Left cardiac atrium (tissue), 4 donors: Measurements from ENCODE around the gene FAM168A. TPM values are rescaled to one million over a fixed set of nuclear protein-coding genes. Genes with fewer than 3 reads are reported as not detected.

ENCODE experiments used
- ATAC-seq, 2 donors: fragments of 200-7000 bp; cut with Tn5 transposase; one replicate each; pipeline ENCODE4 v1.9.1; 2020; ENCODE audit warnings: mild to moderate bottlenecking in 2 of 2, moderate library complexity in 2 of 2
- DNase-seq: peaks from one replicate; pipeline ENCODE4 v3.0.0-alpha.2; 2020
- intact Hi-C, 2 donors: fragments of 100-400 bp; cut with DNase I; formaldehyde crosslinking; loops; one replicate each; pipeline versions ENCODE4 v1.14.1 to v1.15.1; 2022 to 2023
- total RNA-seq, 2 donors: library from RNA; stranded (reverse); fragmentation: NEBNext Ultra II Directional; extraction: Animal tissue kit (Norgen Biotek cat#: 25700); gene quantifications; one replicate each; pipeline ENCODE4 v1.2.1, GENCODE V29; 2021
- donor health status: DM: no; HTN: yes; CAD: no.
- donor health status: DM: no; HTN: yes; CAD: no; lungs with severe emphysema.
- donor health status: DM: yes; HTN: yes; CAD: no.
- donor health status: Dilated cardiomyopathy.

FAM168A gene
- total RNA-seq, 2 donors from 2014 or later = 31.5 to 35.2 TPM

DNA sequence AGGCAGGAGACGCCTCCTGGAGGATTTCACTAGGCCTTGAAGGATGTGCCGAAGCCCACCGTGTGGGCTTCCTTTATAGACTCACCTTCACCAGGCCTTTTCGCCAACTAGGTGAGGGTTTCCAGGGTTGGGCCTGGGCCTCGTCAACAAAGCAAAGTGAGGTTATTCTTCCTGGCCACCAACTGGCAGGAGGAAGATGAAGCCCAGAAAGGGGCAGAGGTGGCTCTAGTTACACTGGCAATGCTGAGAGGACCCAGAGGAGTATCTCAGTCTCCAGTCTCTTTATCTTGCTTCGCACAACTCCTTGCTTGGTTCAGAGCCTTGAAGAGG is 222.1 kb downstream of the FAM168A start:
- no peak for ATAC-seq
- no peak for DNase-seq
- intact Hi-C loops = no loop called here

DNA sequence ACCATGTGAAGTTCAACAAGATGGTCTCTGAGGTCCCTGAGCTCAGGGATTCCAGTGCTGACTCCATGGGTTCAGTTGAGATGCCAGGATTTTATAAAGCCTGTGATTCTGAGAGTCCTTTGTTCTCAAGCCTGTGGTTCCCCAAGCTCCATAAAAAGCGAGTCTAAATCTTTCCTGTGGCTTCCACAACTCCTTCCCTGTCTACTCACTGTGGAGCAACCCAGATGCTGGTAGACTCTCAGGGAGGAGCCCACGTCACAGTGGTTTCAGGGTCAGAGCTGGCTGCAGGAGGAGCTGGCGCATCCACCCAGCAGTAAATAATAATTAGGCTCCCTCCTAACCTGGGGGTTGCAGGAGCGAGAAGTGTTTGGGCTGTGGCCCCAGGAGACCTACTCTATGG is 223.8 kb downstream of the FAM168A start:
- DNase-seq = no peak
- intact Hi-C loops = no loop called here
- no peak for ATAC-seq

DNA sequence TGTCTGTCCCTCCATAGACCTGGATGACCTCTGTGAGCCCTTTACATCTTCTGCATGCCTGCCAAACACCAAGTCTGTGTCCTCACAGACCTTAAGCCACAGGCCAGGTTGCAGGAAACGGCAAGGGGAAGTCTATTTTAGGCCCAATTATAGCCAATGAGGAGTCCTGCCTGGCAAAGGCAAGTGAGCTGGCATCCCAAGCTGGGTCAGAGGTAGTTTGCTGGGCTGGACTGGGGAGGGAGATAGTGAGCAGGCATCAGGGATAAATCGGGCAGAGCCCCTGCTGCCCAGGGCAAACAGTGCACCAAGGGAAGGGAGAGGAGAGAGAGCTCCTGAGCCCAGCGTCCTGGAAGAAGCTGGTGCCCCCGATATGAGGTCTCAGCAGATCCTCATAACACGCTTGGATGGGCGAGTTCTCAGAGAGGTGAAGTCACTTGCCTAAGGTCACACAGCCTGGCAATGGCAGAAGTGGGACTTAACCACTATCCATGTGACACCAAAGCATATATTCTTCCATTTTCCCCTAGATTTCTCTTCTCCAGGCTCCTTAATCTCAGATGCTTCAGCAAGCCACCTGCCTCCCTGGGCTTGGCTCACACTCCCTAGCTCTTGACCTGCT is 225.4 kb downstream of the FAM168A start:
- intact Hi-C loops = no loop called here
- DNase-seq (no peak), ATAC-seq (no peak)

DNA sequence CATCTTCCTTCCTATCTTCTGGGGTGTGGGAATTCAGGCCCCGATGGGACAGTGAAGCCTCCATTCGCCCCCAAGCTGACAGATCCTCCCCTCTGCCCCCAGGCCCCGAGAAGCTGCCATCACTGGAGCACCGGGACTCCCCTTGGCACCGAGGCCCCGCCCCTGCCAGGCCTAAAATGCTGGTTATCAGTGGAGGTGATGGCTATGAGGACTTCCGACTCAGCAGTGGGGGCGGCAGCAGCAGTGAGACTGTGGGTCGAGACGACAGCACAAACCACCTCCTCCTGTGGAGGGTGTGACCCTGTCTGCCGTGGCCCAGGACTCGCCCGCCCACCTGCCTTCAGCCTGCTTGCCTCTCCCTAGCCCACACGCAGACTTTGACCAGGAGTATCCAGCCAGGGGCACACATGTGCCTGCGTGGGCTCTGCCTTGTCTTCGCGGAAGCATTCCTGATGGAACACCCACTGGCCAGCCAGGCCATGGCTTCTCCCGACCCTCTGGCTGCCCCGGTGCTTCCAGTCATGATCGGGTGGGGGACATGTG is 230.4 kb downstream of the FAM168A start:
- ATAC-seq = no peak
- DNase-seq = no peak
- intact Hi-C loops = no loop called here

DNA sequence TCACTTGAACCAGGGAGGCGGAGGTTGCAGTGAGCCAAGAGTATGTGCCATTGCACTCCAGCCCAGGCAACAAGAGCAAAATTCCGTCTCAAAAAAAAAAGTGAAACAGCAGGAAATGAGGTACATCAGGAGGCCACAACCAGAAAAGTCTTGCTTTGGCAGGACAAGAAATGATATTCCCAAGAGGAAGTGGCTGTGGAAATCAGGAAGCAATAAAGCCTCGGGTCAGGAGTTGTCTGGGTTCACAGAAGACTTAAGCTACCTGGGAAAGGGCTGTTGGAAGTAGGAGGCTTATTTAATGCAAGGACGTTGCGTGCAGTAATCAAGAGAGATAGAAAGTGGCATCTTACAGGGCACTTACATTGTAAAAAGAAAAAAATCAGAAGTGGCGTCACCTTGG is 231.0 kb downstream of the FAM168A start:
- intact Hi-C loops = no loop called here
- DNase-seq = no peak
- ATAC-seq = no peak

DNA sequence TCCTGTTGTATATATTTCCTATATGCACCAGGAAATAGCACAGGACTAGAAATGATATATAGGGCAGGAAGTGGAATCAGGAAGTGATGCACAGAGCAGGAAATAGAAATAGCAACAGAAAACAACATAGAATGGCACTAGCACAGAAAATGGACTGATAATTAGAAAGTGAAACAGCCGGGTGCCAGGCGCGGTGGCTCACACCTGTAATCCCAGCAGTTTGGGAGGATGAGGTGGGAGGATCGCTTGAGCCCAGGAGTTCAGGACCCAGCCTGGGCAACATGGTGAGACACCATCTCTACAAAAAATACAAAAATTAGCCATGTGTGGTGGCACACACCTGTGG is 231.7 kb downstream of the FAM168A start:
- DNase-seq (no peak), ATAC-seq (no peak)
- intact Hi-C loops = no loop called here

DNA sequence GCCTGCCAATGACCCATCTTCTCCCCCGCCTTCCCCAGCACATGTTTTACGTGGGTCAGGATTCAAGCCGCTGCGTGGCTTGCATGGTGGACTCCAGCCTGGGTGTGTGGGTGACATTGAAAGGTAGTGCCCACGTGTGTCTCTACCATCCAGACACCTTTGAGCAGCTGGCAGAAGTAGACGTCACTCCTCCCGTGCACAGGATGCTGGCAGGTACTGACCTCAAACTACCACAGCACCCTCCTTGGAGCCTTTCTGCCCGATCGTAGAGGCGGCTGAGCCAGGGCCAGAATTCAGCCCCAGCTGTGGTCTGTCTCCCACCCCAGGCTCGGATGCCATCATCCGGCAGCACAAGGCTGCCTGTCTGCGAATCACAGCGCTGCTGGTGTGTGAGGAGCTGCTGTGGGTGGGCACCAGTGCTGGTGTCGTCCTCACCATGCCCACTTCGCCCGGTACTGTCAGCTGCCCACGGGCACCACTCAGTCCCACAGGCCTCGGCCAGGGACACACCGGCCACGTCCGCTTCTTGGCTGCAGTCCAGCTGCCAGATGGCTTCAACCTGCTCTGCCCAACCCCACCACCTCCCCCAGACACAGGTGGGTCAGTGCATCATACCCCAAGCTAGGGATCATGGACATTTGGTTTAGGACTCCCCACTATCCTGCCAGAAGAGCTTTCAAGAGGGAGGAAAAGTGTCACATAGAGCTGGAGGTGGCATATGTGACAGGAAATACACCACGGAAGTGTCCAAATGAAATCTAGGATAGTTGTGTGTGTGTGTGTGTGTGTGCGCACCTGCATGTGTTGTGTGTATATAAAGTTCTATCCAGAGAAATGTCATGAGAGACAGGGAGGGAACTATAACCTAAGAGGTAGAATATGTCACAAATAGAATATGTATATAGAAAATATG is 232.3 kb downstream of the FAM168A start:
- ATAC-seq (no peak), DNase-seq (no peak)
- intact Hi-C loops = no loop called here

DNA sequence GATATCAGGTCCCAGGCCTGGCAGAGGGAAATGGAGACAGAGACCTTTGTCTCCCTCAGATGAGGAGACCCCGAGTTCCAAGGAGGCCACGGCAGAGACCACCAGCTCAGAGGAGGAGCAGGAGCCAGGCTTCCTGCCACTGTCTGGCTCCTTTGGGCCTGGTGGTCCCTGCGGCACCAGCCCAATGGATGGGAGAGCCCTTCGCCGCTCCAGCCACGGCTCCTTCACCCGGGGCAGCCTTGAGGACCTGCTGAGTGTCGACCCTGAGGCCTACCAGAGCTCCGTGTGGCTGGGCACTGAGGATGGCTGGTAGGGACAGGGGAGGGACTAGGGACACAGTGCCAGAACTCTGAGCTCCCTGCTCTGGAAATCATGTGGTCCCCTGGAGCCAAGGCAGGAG is 234.8 kb downstream of the FAM168A start:
- ATAC-seq (no peak), DNase-seq (no peak)
- intact Hi-C loops = no loop called here

DNA sequence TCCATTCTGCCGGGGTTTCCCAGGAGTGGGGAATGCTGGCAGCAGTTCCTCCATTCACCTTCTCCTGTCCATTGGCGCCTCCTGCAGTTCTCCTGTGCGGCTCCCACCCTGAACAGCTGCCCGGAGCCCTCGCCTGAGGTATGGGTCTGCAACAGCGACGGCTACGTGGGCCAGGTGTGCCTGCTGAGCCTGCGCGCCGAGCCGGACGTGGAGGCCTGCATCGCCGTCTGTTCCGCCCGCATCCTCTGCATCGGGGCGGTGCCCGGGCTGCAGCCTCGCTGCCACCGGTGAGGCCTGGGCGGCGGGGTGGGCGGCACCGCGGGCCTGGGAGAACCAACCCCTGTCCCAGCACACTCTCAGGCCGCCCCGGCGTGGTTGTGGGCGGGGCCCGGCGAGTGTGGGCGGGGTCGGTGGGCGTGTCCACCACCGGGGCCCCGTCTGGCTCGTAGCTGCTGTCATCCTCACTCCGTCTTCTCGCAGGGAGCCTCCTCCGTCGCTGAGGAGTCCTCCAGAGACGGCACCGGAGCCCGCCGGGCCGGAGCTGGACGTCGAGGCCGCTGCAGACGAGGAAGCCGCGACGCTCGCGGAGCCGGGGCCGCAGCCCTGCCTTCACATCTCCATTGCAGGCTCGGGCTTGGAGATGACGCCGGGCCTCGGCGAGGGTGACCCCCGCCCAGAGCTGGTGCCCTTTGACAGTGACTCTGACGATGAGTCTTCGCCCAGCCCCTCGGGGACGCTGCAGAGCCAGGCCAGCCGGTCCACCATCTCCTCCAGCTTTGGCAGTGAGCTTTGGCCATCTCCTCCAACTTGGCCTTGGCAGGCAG is 235.7 kb downstream of the FAM168A start:
- ATAC-seq (no peak), DNase-seq (no peak)
- intact Hi-C loops = no loop called here

DNA sequence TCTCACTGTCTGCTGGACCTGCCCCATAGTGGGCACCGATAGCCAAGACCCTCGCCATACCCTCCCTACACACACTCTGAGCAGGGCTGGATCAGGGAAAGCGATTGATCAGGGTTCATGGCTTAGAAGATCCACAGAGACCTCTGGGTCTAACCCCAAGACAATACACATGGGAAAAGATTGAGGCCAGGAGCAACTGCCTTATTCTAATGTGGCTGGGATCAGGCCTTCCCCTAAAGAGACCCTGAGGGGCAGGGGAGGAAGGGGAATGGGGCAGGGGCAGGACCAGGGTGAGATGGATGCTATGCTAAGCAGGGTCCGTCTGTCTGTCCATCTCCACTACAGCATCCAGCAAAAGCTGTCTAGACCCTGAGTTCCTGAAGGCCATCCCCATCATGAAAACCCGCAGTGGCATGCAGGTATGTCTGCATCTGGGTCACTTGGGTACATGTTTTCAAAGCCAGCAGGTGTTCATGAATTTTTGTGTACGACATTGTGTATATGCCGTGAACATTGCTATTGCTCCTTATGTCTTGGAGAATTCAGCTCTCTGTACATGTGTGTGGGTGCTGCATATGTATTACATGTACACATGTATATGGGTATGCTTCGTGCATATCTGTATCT is 237.1 kb downstream of the FAM168A start:
- no peak for DNase-seq
- ATAC-seq = no peak
- intact Hi-C loops = no loop called here

DNA sequence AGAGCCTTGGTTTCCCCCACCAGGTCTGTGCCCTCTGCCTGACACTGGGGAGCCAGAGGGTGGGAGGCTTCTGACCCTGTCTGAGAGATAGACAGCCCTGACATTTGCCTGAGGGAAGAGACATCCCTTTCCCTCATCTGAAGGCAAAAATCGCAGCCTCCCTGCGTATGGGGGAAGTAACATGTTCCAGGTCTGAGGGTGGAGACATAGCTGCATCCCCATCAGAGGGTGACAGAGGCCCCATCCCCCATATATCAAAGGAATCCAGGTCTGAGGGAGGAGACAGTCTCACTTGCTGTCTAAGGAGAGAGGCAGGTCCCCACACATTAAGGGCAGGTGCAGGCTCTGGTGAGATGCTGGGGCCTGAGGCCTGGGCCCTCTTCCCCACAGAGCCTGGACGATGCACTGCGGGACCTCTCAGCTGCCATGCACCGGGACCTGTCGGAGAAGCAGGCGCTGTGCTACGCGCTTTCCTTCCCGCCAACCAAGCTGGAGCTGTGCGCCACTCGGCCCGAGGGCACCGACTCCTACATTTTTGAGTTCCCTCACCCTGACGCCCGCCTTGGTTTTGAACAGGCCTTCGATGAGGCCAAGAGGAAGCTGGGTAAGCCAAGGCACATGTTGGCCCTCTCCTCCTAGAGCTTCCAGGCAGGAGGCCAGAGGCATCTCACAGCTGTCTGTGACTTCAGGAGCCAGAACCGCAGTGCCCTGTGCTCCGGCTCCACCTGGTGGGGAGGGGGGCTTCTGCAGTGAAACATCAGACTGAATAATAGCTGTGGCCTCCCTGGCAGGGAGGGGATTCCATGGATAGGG is 237.8 kb downstream of the FAM168A start:
- ATAC-seq = peak in 1 of 2 donors; percentile 7
- intact Hi-C loops = no loop called here
- DNase-seq = no peak

DNA sequence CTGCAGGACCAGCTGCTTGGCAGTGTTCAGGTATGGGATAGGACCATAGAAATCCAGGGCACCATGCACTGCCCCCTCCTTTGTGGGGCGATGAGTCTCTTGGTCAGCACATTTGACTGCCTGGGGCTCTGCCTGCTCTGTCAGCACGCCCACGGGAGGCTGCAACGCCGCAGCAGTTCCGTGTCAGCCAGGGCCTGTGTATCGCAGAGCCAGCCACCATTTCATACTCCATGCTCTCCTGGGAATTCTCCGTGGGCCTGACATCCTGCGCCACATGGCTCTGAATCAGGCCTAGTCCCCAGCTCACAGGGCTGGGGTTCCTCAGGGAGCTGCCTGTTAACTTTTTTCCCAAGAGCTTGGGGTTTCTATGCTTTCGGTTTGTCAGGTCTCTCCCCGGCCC is 238.6 kb downstream of the FAM168A start:
- DNase-seq (peak; percentile 71), ATAC-seq (peak; percentile 63 to 85)
- intact Hi-C loops = no loop called here

DNA sequence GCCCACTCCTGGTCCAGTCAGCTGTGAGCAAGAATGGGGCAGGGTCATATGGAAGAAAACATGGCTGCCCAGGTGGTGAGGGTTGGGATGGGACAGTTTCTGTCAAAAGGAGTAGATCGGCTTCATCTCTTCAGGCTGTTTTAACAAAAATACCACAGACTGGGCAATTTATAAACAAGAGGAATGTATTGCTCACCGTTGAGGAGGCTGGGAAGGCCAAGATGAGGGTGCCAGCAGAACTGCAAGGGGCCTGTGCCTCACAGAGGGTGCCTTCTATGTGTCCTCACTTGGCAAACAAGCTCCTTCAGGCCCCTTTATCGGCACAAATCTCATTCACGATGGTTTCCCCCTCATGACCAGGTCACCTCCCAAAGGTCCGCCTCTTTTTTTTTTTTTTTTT is 239.8 kb downstream of the FAM168A start:
- no peak for DNase-seq
- no peak for ATAC-seq
- intact Hi-C loops = no loop called here

DNA sequence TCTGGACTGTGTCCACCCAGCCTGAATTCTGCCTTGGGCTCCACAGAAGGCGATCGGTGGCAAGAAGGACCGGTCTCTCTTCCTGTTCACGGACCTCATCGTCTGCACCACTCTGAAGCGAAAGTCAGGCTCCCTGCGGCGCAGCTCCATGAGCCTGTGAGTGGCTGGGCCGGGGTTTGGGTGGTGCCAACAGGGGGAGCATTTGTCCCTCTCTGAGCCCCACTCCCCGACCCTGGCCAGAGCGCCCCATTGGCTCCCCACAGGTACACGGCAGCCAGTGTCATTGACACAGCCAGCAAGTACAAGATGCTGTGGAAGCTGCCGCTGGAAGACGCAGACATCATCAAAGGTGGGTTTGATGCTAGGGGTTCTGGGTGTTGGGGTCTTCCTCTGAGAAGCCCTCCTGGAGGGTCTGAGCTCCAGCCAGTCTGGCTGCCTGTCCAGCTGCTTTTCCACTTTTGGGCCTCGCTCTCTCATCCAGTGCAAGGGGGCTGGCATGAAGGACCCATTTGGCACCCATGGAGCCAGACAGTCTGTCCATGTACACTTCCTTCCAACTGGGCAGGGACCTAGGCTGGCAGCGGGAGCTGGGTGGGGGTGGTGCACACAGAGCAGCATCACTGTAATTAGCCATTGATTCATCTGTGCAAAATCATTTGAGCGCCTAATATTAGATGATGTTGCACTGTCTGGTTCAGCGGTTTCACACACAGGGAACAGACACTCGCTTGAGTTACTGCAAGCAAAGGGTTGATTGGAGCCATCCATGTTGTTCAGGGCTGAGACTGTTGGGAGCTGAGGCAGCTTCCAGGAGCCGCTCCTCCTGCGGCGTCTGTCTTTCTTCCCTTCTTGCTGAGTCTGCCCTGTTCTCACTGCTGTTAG is 240.7 kb downstream of the FAM168A start:
- intact Hi-C loops = no loop called here
- DNase-seq (no peak), ATAC-seq (no peak)

DNA sequence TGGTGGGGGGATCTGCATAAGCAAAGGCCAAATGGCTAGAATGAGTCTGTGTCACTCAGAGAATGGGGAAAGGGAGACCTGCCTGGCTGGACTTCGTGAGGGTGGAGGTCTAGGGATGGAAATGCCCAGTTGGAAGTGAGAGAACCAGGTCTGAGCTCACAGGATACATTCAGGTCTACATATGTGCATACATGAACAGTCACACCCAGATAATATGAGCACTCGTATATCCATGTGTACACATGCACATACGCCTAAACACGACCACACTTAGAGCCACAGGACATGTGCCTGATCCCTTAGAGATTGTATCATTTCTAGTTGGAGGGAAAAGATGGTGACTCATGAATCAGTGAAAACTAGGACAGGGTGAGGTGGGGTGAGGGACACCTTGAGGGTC is 242.8 kb downstream of the FAM168A start:
- no peak for ATAC-seq
- no peak for DNase-seq
- intact Hi-C loops = no loop called here

DNA sequence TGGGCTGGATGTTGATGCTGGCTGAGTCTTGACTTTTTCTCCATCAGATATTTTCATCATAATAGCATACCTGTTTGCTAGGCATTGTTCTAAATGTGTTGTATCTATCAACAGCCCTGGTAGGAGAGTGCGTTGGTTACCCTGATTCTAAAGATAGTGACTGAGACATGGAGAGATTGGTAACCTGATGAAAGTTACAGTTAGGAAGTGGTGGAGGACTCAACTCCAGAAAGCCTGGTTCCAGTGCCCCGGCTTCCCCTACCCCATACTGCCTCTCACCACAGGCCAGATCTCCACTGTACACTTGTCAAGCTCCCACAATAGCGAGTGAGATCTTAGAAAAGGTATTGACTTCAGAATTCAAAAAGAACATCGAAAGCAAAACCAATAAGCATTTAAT is 244.5 kb downstream of the FAM168A start:
- intact Hi-C loops = loop anchor here (5.0 kb wide), 2 partner anchors 39 to 309 kb away; no protein-coding TSS in a partner anchor
- ATAC-seq (no peak), DNase-seq (no peak)

DNA sequence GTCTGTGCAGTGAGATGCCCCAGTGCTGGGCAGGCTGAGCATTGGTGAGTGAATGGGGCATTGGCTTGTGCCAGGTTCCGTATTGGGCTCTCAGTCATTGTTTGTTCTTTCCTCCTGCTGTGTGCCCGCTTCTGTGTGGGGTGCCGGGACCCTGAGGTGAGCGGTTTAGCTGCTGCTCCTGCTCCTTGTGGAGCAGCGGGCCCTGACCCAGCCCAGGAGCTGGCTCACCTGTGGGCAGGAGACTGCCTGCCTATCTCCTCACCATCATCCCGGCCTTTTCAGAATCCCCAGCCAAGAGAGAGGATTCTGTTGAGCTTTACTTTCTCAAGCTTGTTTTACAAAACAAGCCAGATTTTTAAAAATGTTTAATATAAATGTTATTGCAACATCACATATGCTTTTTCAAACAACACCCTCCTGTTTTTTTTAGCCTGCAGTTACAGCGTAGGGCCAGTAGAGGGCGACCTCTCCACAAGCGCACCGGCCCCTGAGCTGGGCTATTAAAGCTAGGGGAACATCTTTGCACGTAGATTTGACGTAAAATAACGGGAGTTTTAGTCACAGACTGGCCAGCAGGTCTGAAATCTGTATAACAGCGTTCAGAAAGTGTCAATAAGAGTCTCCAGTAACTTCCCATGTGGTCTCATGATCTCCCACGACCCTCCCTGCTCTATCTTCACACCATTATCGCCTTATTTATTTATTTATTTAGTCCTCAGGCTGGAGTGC is 246.8 kb downstream of the FAM168A start:
- DNase-seq = peak; percentile 61
- ATAC-seq = peak; percentile 49 to 58
- intact Hi-C loops = loop anchor here (5.0 kb wide), 2 partner anchors 41 to 311 kb away; no protein-coding TSS in a partner anchor
